Endodermal cell (in vitro differentiated cells): ENCODE data around the gene CCK. TPM values are rescaled to one million over a fixed set of nuclear protein-coding genes. Genes with fewer than 3 reads are reported as not detected.

ENCODE experiments used
- DNase-seq: peaks from one replicate; pipeline ENCODE4 v3.0.0-alpha.2; 2017
- H3K27ac ChIP-seq: 2 replicates; pipeline ENCODE4 v1.5.1; 2013; ENCODE audit warnings: mild to moderate bottlenecking, low read depth, low read length, moderate library complexity
- H3K27me3 ChIP-seq: 2 replicates; pipeline ENCODE4 v1.6.1; 2013; ENCODE audit warnings: mild to moderate bottlenecking, low read length, moderate library complexity; ENCODE audit not compliant: insufficient read depth, control insufficient read depth, poor library complexity, severe bottlenecking
- H3K36me3 ChIP-seq: 2 replicates; pipeline ENCODE4 v1.7.0; 2013; ENCODE audit warnings: mild to moderate bottlenecking, low read length, moderate library complexity; ENCODE audit not compliant: control insufficient read depth, insufficient read depth
- H3K4me1 ChIP-seq: one replicate; pipeline ENCODE4 v1.7.0; 2013; ENCODE audit warnings: low read length; ENCODE audit not compliant: control insufficient read depth, insufficient read depth
- H3K4me3 ChIP-seq: 2 replicates; pipeline ENCODE4 v1.5.1; 2013; ENCODE audit warnings: mild to moderate bottlenecking, low read length, moderate library complexity
- H3K9ac ChIP-seq: 2 replicates; pipeline ENCODE4 v1.6.1; 2013; ENCODE audit warnings: mild to moderate bottlenecking, low read length, moderate library complexity; ENCODE audit not compliant: poor library complexity, severe bottlenecking; ENCODE audit errors: extremely low read depth
- H3K9me3 ChIP-seq: 2 replicates; pipeline ENCODE4 v1.6.1; 2013; ENCODE audit warnings: mild to moderate bottlenecking, low read length, moderate library complexity; ENCODE audit not compliant: control insufficient read depth
- H3K27ac Mint-ChIP-seq: 2 replicates; pipeline ENCODE4 v1.8.0; 2020; ENCODE audit warnings: mixed read lengths
- H3K27me3 Mint-ChIP-seq: 2 replicates; pipeline ENCODE4 v1.8.0; 2021; ENCODE audit warnings: mild to moderate bottlenecking, mixed read lengths; ENCODE audit not compliant: insufficient read depth
- H3K36me3 Mint-ChIP-seq: 2 replicates; pipeline ENCODE4 v1.8.0; 2020; ENCODE audit warnings: low read depth, mixed read lengths
- H3K4me1 Mint-ChIP-seq: 2 replicates; pipeline ENCODE4 v1.8.0; 2020; ENCODE audit warnings: mixed read lengths
- H3K4me3 Mint-ChIP-seq: 2 replicates; pipeline ENCODE4 v1.8.0; 2020; ENCODE audit warnings: mild to moderate bottlenecking, moderate library complexity, mixed read lengths
- H3K9me3 Mint-ChIP-seq: 2 replicates; pipeline ENCODE4 v1.8.0; 2020; ENCODE audit warnings: mild to moderate bottlenecking, mixed read lengths
- WGBS, 2 experiments: methylation state at CpG; one replicate each; pipeline versions ENCODE4 v1.1.5 to v1.1.7; 2013; ENCODE audit warnings: missing lambda C conversion rate in 2 of 2, mixed read lengths in 1 of 2; ENCODE audit not compliant: insufficient coverage in 1 of 2, insufficient read length in 1 of 2; 5-methylcytosine and 5-hydroxymethylcytosine counted together
- total RNA-seq, 2 donors: library from RNA; stranded (reverse); fragmentation: NEBNext Ultra II Directional in 1 of 2; extraction: Animal tissue kit (Norgen Biotek cat#: 25700) in 1 of 2; gene quantifications; 2 replicates in 1 of 2; 3 replicates in 1 of 2; pipeline ENCODE4 v1.2.1, GENCODE V29; 2021
- TF ChIP-seq, protein P1 (sequence below): fragments of 200-600 bp; sonication (generic); conservative IDR thresholded peaks from 2 replicates; pipeline ENCODE4 v1.5.0; 2021; ENCODE audit warnings: antibody characterized with exemption, mild to moderate bottlenecking

Gene CCK
- total RNA-seq, 2 donors from 2014 or later, result 0.64 to 0.97 TPM

DNA sequence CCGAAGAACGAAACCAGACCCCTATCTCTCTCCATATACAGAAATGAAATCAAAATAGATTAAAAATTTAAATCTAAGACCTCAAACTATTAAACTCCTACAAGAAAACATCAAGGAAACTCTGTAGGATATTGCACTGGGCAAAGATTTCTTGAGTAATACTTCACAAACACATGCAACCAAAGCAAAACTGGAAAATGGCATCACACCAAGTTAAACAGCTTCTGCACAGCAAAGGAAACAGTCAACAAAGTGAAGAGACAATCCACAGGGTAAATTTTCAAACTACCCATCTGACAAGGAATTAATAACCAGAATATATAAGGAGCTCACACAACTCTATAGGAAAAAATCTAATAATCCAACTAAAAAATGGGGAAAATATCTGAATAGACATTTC lies 29.4 kb downstream of the CCK start:
- Histone ChIP-seq H3K27me3 (peaks cover 6% of the 10 kb centered on the region), H3K9me3 (peaks cover 10% of the 10 kb centered on the region), H3K9ac (no peak overlapping the region), H3K4me3 (no peak overlapping the region), H3K4me1 (no peaks in the 10 kb centered on the region), H3K27ac (no peak overlapping the region), H3K36me3 (no peaks in the 10 kb centered on the region)
- TF ChIP-seq, protein P1, sequence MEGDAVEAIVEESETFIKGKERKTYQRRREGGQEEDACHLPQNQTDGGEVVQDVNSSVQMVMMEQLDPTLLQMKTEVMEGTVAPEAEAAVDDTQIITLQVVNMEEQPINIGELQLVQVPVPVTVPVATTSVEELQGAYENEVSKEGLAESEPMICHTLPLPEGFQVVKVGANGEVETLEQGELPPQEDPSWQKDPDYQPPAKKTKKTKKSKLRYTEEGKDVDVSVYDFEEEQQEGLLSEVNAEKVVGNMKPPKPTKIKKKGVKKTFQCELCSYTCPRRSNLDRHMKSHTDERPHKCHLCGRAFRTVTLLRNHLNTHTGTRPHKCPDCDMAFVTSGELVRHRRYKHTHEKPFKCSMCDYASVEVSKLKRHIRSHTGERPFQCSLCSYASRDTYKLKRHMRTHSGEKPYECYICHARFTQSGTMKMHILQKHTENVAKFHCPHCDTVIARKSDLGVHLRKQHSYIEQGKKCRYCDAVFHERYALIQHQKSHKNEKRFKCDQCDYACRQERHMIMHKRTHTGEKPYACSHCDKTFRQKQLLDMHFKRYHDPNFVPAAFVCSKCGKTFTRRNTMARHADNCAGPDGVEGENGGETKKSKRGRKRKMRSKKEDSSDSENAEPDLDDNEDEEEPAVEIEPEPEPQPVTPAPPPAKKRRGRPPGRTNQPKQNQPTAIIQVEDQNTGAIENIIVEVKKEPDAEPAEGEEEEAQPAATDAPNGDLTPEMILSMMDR, result no peak
- Mint-ChIP-seq H3K9me3 (peaks cover 32% of the 10 kb centered on the region), H3K4me1 (no peaks in the 10 kb centered on the region), H3K27ac (no peak overlapping the region), H3K4me3 (no peak overlapping the region), H3K27me3 (peaks cover 15% of the 10 kb centered on the region), H3K36me3 (no peaks in the 10 kb centered on the region)
- no peak for DNase-seq
- WGBS, 2 experiments, result 83 to 100% methylated on average over 1 to 2 of the region's 2 CpGs

DNA sequence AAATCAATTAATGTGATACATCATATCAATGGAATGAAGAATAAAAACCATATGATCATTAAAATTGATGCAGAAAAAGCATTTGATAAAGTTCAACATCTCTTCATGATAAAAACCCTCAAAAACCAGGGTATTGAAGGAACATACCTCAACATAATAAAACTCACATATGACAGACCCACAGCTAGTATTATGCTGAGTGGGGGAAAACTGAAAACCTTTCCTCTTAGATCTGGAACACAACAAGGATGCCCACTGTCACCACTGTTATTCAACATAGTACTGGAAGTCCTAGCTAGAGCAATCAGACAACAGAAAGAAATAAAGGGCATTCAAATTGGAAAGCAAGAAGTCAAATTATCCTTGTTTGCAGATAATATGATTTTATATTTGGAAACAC lies 30.5 kb downstream of the CCK start:
- TF ChIP-seq, protein P1, result no peak
- no peak for DNase-seq

DNA sequence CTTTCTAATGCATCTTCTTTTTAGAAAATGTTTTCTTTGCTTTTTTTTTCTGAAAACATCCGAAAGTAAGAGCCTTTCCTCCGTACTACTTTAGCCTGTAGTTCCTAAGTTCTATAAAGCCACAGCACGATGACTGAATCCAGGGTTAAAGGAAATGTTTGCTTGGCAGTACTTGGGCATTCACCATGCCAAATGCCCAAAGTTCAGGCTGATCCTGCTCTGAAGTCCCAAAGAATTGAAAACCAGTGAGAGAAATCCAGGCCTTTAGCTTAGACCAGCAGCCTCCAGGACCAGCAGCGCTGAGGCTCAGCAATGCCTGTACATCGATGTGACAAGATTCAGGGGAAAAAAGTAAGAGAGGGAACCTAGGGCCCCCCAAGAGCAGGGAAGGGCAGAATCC lies 35.1 kb downstream of the CCK start:
- no peak overlapping the region for H3K9ac ChIP-seq
- Mint-ChIP-seq H3K36me3 (peaks cover 7% of the 10 kb centered on the region), H3K9me3 (no peaks in the 10 kb centered on the region)

More for the DNA sequence above, 30.5 kb downstream of the CCK start:
- Mint-ChIP-seq H3K9me3 (peaks cover 32% of the 10 kb centered on the region), H3K27me3 (peaks cover 15% of the 10 kb centered on the region), H3K27ac (no peak overlapping the region), H3K4me1 (no peaks in the 10 kb centered on the region), H3K4me3 (no peak overlapping the region), H3K36me3 (no peaks in the 10 kb centered on the region)
- Histone ChIP-seq H3K4me1 (no peaks in the 10 kb centered on the region), H3K9ac (no peak overlapping the region), H3K9me3 (peaks cover 10% of the 10 kb centered on the region), H3K27me3 (peaks cover 6% of the 10 kb centered on the region), H3K27ac (no peak overlapping the region), H3K36me3 (no peaks in the 10 kb centered on the region), H3K4me3 (no peak overlapping the region)

More for the DNA sequence above, 35.1 kb downstream of the CCK start:
- H3K27me3 ChIP-seq, result peaks cover 6% of the 10 kb centered on the region
- peaks cover 11% of the 10 kb centered on the region for H3K27me3 Mint-ChIP-seq
- no peak overlapping the region for H3K27ac Mint-ChIP-seq
- no peaks in the 10 kb centered on the region for H3K9me3 ChIP-seq
- H3K4me3 ChIP-seq, result no peak overlapping the region
- H3K4me3 Mint-ChIP-seq, result no peak overlapping the region
- no peaks in the 10 kb centered on the region for H3K4me1 Mint-ChIP-seq
- H3K27ac ChIP-seq, result no peak overlapping the region
- 90 to 92% methylated on average over 5 of the region's 5 CpGs for WGBS, 2 experiments
- TF ChIP-seq, protein P1, result no peak
- no peaks in the 10 kb centered on the region for H3K4me1 ChIP-seq
- no peaks in the 10 kb centered on the region for H3K36me3 ChIP-seq
- no peak for DNase-seq
